CD14-positive monocyte (primary cell): ENCODE results near the gene PDE9A. TPM values are rescaled to one million over a fixed set of nuclear protein-coding genes. Genes with fewer than 3 reads are reported as not detected.

ENCODE experiments used
- DNase-seq, 3 donors: peaks; one replicate each; pipeline ENCODE4 v3.0.0-alpha.2; 2011 to 2022
- H2AFZ ChIP-seq: 2 replicates; pipeline ENCODE4 v1.6.0; 2012; ENCODE audit warnings: mild to moderate bottlenecking, low read depth, low read length, inconsistent platforms; ENCODE audit not compliant: insufficient read depth, poor library complexity, severe bottlenecking
- H3K27ac ChIP-seq, 2 donors: 1 replicate in 1 of 2; 2 replicates in 1 of 2; pipeline ENCODE4 v1.5.1; 2012 to 2013; ENCODE audit warnings: low read length in 2 of 2, control low read depth in 1 of 2, inconsistent platforms in 1 of 2, low read depth in 1 of 2, mild to moderate bottlenecking in 1 of 2
- H3K27me3 ChIP-seq, 2 donors: one replicate each; pipeline versions ENCODE4 v1.6.0 to v1.6.1; 2011 to 2013; ENCODE audit warnings: low read length in 2 of 2; ENCODE audit not compliant: control insufficient read depth in 2 of 2, insufficient read depth in 2 of 2
- H3K36me3 ChIP-seq, 2 donors: replicated peaks in 1 of 2; 1 replicate in 1 of 2; 2 replicates in 1 of 2; pipeline versions ENCODE4 v1.5.1 to v1.6.1; 2012 to 2013; ENCODE audit warnings: low read length in 2 of 2, control low read depth in 1 of 2, inconsistent platforms in 1 of 2, mild to moderate bottlenecking in 1 of 2; ENCODE audit not compliant: insufficient read depth in 2 of 2, control insufficient read depth in 1 of 2
- H3K4me1 ChIP-seq, 2 donors: 1 replicate in 1 of 2; 2 replicates in 1 of 2; pipeline versions ENCODE4 v1.5.1 to v1.6.1; 2012 to 2013; ENCODE audit warnings: low read length in 2 of 2, control low read depth in 1 of 2, inconsistent platforms in 1 of 2, mild to moderate bottlenecking in 1 of 2, moderate library complexity in 1 of 2; ENCODE audit not compliant: insufficient read depth in 2 of 2, control insufficient read depth in 1 of 2
- H3K4me2 ChIP-seq: replicated peaks from 2 replicates; pipeline ENCODE3; 2012; ENCODE audit warnings: low read length, moderate library complexity, mild to moderate bottlenecking; ENCODE audit not compliant: poor library complexity, severe bottlenecking; ENCODE audit errors: extremely low read depth
- H3K4me3 ChIP-seq, 3 experiments: fragments of 200-600 bp in 1 of 3; sonication (generic) in 1 of 3; replicated peaks in 1 of 3; 1 replicate in 2 of 3; 2 replicates in 1 of 3; pipeline ENCODE4 v1.5.1; 2011 to 2013; ENCODE audit warnings: low read length in 3 of 3, mild to moderate bottlenecking in 3 of 3, control low read depth in 2 of 3, low read depth in 2 of 3, inconsistent platforms in 1 of 3, moderate library complexity in 1 of 3
- H3K79me2 ChIP-seq: 2 replicates; pipeline ENCODE4 v1.6.0; 2012; ENCODE audit warnings: mild to moderate bottlenecking, control low read depth, inconsistent platforms, low read length, moderate library complexity; ENCODE audit not compliant: insufficient read depth
- H3K9ac ChIP-seq: 2 replicates; pipeline ENCODE4 v1.6.0; 2017; ENCODE audit warnings: low read length, mild to moderate bottlenecking; ENCODE audit not compliant: insufficient read depth, poor library complexity, severe bottlenecking
- H3K9me3 ChIP-seq, 2 donors: replicated peaks in 1 of 2; 1 replicate in 1 of 2; 2 replicates in 1 of 2; pipeline versions ENCODE4 v1.5.1 to v1.6.1; 2012 to 2013; ENCODE audit warnings: low read length in 2 of 2, control low read depth in 1 of 2; ENCODE audit not compliant: control insufficient read depth in 1 of 2, insufficient read depth in 1 of 2
- H4K20me1 ChIP-seq: 2 replicates; pipeline ENCODE4 v1.6.0; 2012; ENCODE audit warnings: mild to moderate bottlenecking, low read length, control low read depth, moderate library complexity; ENCODE audit not compliant: insufficient read depth
- H3K27ac Mint-ChIP-seq, 7 donors: one replicate each; pipeline ENCODE4 v1.8.0; 2020; ENCODE audit warnings: mild to moderate bottlenecking in 7 of 7, mixed read lengths in 7 of 7, moderate library complexity in 6 of 7, inconsistent platforms in 2 of 7
- H3K27me3 Mint-ChIP-seq, 3 donors: one replicate each; pipeline ENCODE4 v1.8.0; 2021 to 2022; ENCODE audit warnings: low read depth in 3 of 3, mild to moderate bottlenecking in 3 of 3, mixed read lengths in 3 of 3, moderate library complexity in 3 of 3, inconsistent platforms in 1 of 3
- H3K36me3 Mint-ChIP-seq, 2 donors: one replicate each; pipeline ENCODE4 v1.8.0; 2020; ENCODE audit warnings: mixed read lengths in 2 of 2, inconsistent platforms in 1 of 2, mild to moderate bottlenecking in 1 of 2
- H3K4me1 Mint-ChIP-seq: one replicate; pipeline ENCODE4 v1.8.0; 2020; ENCODE audit warnings: mild to moderate bottlenecking, mixed read lengths
- H3K4me3 Mint-ChIP-seq, 2 donors: one replicate each; pipeline ENCODE4 v1.8.0; 2020; ENCODE audit warnings: mild to moderate bottlenecking in 2 of 2, mixed read lengths in 2 of 2, moderate library complexity in 1 of 2
- H3K9me3 Mint-ChIP-seq, 7 donors: one replicate each; pipeline ENCODE4 v1.8.0; 2020 to 2022; ENCODE audit warnings: mixed read lengths in 7 of 7, mild to moderate bottlenecking in 6 of 7, moderate library complexity in 6 of 7, inconsistent platforms in 2 of 7
- CTCF ChIP-seq: fragments of 200-600 bp; IDR thresholded peaks from one replicate; pipeline ENCODE4 v1.8.0; 2022; ENCODE audit warnings: antibody characterized with exemption, mild to moderate bottlenecking
- WGBS: methylation state at CpG from one replicate; pipeline ENCODE4 v1.1.5; 2013; ENCODE audit warnings: missing lambda C conversion rate; ENCODE audit not compliant: insufficient coverage; 5-methylcytosine and 5-hydroxymethylcytosine counted together
- intact Hi-C, 2 donors: fragments of 100-400 bp; cut with micrococcal nuclease; formaldehyde crosslinking; loops; one replicate each; pipeline versions ENCODE4 v1.15.0 to v1.15.1; 2023
- polyA plus RNA-seq, 3 donors: library from polyadenylated mRNA; depleted of rRNA in 1 of 3; unstranded in 2 of 3; stranded (reverse) in 1 of 3; fragments of 300-500 nt in 2 of 3; fragments of >200 nt in 1 of 3; fragmentation: Illumina TruSeq in 2 of 3; gene quantifications; 1 replicate in 2 of 3; 2 replicates in 1 of 3; pipeline ENCODE4 v1.2.3, GENCODE V29; 2012 to 2021

PDE9A gene
- polyA plus RNA-seq, 3 donors: 0.05 to 0.52 TPM; not detected in 1

GRCh38 chr21:42759594-42759927 lies 106.1 kb downstream of the PDE9A start:
- no peak overlapping the region for H3K9ac ChIP-seq
- no peak for DNase-seq
- no peaks in the 10 kb centered on the region for H3K36me3 ChIP-seq
- Mint-ChIP-seq H3K36me3 (no peaks in the 10 kb centered on the region), H3K4me3 (no peak overlapping the region), H3K27me3 (peaks cover 0 to 3% (median 1%) of the 10 kb centered on the region in 3 donors), H3K27ac (no peak overlapping the region), H3K9me3 (no peaks in the 10 kb centered on the region), H3K4me1 (peaks cover 19% of the 10 kb centered on the region)
- no peak overlapping the region for H3K4me2 ChIP-seq
- no peak overlapping the region for H2AFZ ChIP-seq
- no peak overlapping the region for H3K4me3 ChIP-seq
- H3K27ac ChIP-seq: no peak overlapping the region
- no peaks in the 10 kb centered on the region for H3K27me3 ChIP-seq
- H3K79me2 ChIP-seq: no peaks in the 10 kb centered on the region
- TF ChIP-seq CTCF: no peak
- H3K4me1 ChIP-seq: peaks cover 11 to 25% of the 10 kb centered on the region in 2 donors
- no peaks in the 10 kb centered on the region for H4K20me1 ChIP-seq
- no peaks in the 10 kb centered on the region for H3K9me3 ChIP-seq
- intact Hi-C loops: no loop called here

GRCh38 chr21:42760361-42760950 lies 107.0 kb downstream of the PDE9A start:
- no peak overlapping the region for H3K4me3 ChIP-seq
- no peak overlapping the region for H2AFZ ChIP-seq
- no peak overlapping the region for H3K9ac ChIP-seq
- WGBS: 90% methylated on average over 19 of the region's 23 CpGs
- peaks cover 11 to 25% of the 10 kb centered on the region in 2 donors for H3K4me1 ChIP-seq
- H3K27me3 Mint-ChIP-seq: peaks cover 1 to 3% (median 3%) of the 10 kb centered on the region in 3 donors
- no peak for DNase-seq
- H3K27ac ChIP-seq: no peak overlapping the region
- no peak overlapping the region for H3K4me2 ChIP-seq
- no peaks in the 10 kb centered on the region for H4K20me1 ChIP-seq
- intact Hi-C loops: no loop called here
- peak overlapping the region in 1 of 7 donors; percentile 56 for H3K27ac Mint-ChIP-seq
- H3K36me3 Mint-ChIP-seq: no peaks in the 10 kb centered on the region
- H3K36me3 ChIP-seq: no peaks in the 10 kb centered on the region
- H3K27me3 ChIP-seq: no peaks in the 10 kb centered on the region
- H3K9me3 ChIP-seq: no peaks in the 10 kb centered on the region
- H3K9me3 Mint-ChIP-seq: no peaks in the 10 kb centered on the region
- H3K4me3 Mint-ChIP-seq: no peak overlapping the region
- TF ChIP-seq CTCF: no peak
- H3K79me2 ChIP-seq: no peaks in the 10 kb centered on the region
- H3K4me1 Mint-ChIP-seq: peaks cover 19% of the 10 kb centered on the region
